Measurements from ENCODE around the gene EIF4EBP2. TPM values are rescaled to one million over a fixed set of nuclear protein-coding genes. Genes with fewer than 3 reads are reported as not detected.

EIF4EBP2 gene
- total RNA-seq, 1 experiment from 2014 or later = 112 TPM

GRCh38 chr10:70412356-70412755 is 8.4 kb downstream of the EIF4EBP2 start:
- Mint-ChIP-seq H3K4me1 (peaks cover 49% of the 10 kb centered on the region), H3K36me3 (peaks cover 30% of the 10 kb centered on the region), H3K27me3 (ENCODE audit: low read depth) (no peaks in the 10 kb centered on the region), H3K4me3 (no peak overlapping the region), H3K27ac (0 out of 2 replicates have a peak overlapping the region, but pooled peaks have one; percentile 48), H3K9me3 (peaks cover 8% of the 10 kb centered on the region)
- ChIA-PET POLR2A (no interaction called here), CTCF (interaction anchor here (1.0 to 3.4 kb wide), 2 partner anchors 18 to 25 kb away, joined by 3 to 9 read pairs; no protein-coding TSS in a partner anchor)
- ATAC-seq (no peak), DNase-seq (ENCODE audit: low spot score) (no peak)
- no peak for TF ChIP-seq STAT6 (CRISPR knock-in tag; conservative IDR thresholded peaks at IDR 0.05; ENCODE audit: low read depth)
- TF ChIP-seq PRDM15 (CRISPR knock-in tag; IDR thresholded peaks at IDR 0.05) = no peak
- TF ChIP-seq RORB (CRISPR knock-in tag; IDR thresholded peaks at IDR 0.05) = no peak
- no peak for TF ChIP-seq NFE2L1 (CRISPR knock-in tag; IDR thresholded peaks at IDR 0.05)
- no peak for TF ChIP-seq IRF2 (CRISPR knock-in tag; IDR thresholded peaks at IDR 0.05; ENCODE audit: borderline replicate concordance, low read depth)
- no peak for TF ChIP-seq NR2C2 (CRISPR knock-in tag; IDR thresholded peaks at IDR 0.05)
- no peak for TF ChIP-seq JUN (CRISPR knock-in tag; IDR thresholded peaks at IDR 0.05)
- TF ChIP-seq ZNF396 (CRISPR knock-in tag; IDR thresholded peaks at IDR 0.05; ENCODE audit: borderline replicate concordance) = no peak
- TF ChIP-seq ZMAT4 (CRISPR knock-in tag; IDR thresholded peaks at IDR 0.05) = no peak
- no peak for TF ChIP-seq NFATC4 (CRISPR knock-in tag; IDR thresholded peaks at IDR 0.05)
- TF ChIP-seq ZNF425 (CRISPR knock-in tag; conservative IDR thresholded peaks at IDR 0.05) = no peak
- TF ChIP-seq PREB (CRISPR knock-in tag; IDR thresholded peaks at IDR 0.05; ENCODE audit: borderline replicate concordance) = no peak
- TF ChIP-seq TCF7 (CRISPR knock-in tag; IDR thresholded peaks at IDR 0.05; ENCODE audit: low read depth) = no peak
- TF ChIP-seq E2F1 (CRISPR knock-in tag; IDR thresholded peaks at IDR 0.05) = no peak
- TF ChIP-seq CDX4 (CRISPR knock-in tag; IDR thresholded peaks at IDR 0.05; ENCODE audit: borderline replicate concordance) = no peak
